HepG2 (cell line): ENCODE measurements around the gene HTR6.

ENCODE experiments used
- ATF2 ChIP-seq: sonication (generic); formaldehyde crosslinking; IDR thresholded peaks from 2 replicates; pipeline ENCODE4 v1.4.0; 2020; ENCODE audit warnings: missing genetic modification reagents
- CTCF ChIP-seq: sonication (generic); formaldehyde crosslinking; IDR thresholded peaks from 2 replicates; pipeline ENCODE4 v1.5.0; 2020; ENCODE audit warnings: mild to moderate bottlenecking, missing genetic modification reagents, moderate library complexity
- ETV6 ChIP-seq: sonication (generic); formaldehyde crosslinking; conservative IDR thresholded peaks from 2 replicates; pipeline ENCODE4 v1.4.0; 2020; ENCODE audit warnings: missing genetic modification reagents
- JUN ChIP-seq: sonication (generic); formaldehyde crosslinking; IDR thresholded peaks from 2 replicates; pipeline ENCODE4 v1.4.0; 2020; ENCODE audit warnings: mild to moderate bottlenecking, missing genetic modification reagents
- MBD4 ChIP-seq: IDR thresholded peaks from 2 replicates; pipeline ENCODE4 v1.6.1; 2012; ENCODE audit warnings: low read length, inconsistent platforms, borderline replicate concordance
- NFYB ChIP-seq: sonication (generic); formaldehyde crosslinking; IDR thresholded peaks from 2 replicates; pipeline ENCODE4 v1.4.0; 2020; ENCODE audit warnings: missing genetic modification reagents
- SNAI1 ChIP-seq: sonication (generic); formaldehyde crosslinking; IDR thresholded peaks from 2 replicates; pipeline ENCODE4 v1.5.0; 2020; ENCODE audit warnings: mild to moderate bottlenecking, missing genetic modification reagents, borderline replicate concordance

GRCh38 chr1:19706136-19706535 lies 41.5 kb downstream of the HTR6 start:
- TF ChIP-seq SNAI1 (CRISPR knock-in tag) = no peak
- TF ChIP-seq MBD4 = no peak
- no peak for TF ChIP-seq CTCF (CRISPR knock-in tag)
- no peak for TF ChIP-seq JUN (CRISPR knock-in tag)
- no peak for TF ChIP-seq ETV6 (CRISPR knock-in tag)
- no peak for TF ChIP-seq NFYB (CRISPR knock-in tag)
- no peak for TF ChIP-seq ATF2
